Right lobe of liver (tissue), 6 donors: ENCODE results near the gene SMS. TPM values are rescaled to one million over a fixed set of nuclear protein-coding genes. Genes with fewer than 3 reads are reported as not detected.

ENCODE experiments used
- ATAC-seq, 4 donors: fragments of 200-7000 bp; cut with Tn5 transposase; one replicate each; pipeline ENCODE4 v1.9.1; 2020; ENCODE audit warnings: mild to moderate bottlenecking in 4 of 4, moderate library complexity in 4 of 4
- DNase-seq, 3 donors: peaks; one replicate each; pipeline ENCODE4 v3.0.0-alpha.2; 2020
- H3K27ac ChIP-seq, 3 donors: fragments of 200-600 bp; one replicate each; pipeline ENCODE4 v1.8.0; 2022
- H3K27me3 ChIP-seq, 2 donors: fragments of 200-600 bp; one replicate each; pipeline ENCODE4 v1.8.0; 2022
- H3K36me3 ChIP-seq, 4 donors: fragments of 200-600 bp; sonication (generic) in 1 of 4; one replicate each; pipeline versions ENCODE4 v1.5.1 to v1.8.0; 2017 to 2022; ENCODE audit warnings: control low read depth in 1 of 4
- H3K4me1 ChIP-seq, 4 donors: fragments of 200-600 bp; sonication (generic) in 1 of 4; one replicate each; pipeline versions ENCODE4 v1.5.1 to v1.8.0; 2017 to 2022; ENCODE audit warnings: control low read depth in 1 of 4
- H3K4me3 ChIP-seq, 3 donors: fragments of 200-600 bp; one replicate each; pipeline ENCODE4 v1.8.0; 2022
- H3K9me3 ChIP-seq, 4 donors: fragments of 200-600 bp; sonication (generic) in 1 of 4; one replicate each; pipeline versions ENCODE4 v1.5.1 to v1.8.0; 2017 to 2022; ENCODE audit warnings: control low read depth in 1 of 4
- CTCF ChIP-seq, 4 donors: fragments of 200-600 bp in 3 of 4; fragments of 450-650 bp in 1 of 4; IDR thresholded peaks; one replicate each; pipeline versions ENCODE4 v1.5.1 to v1.8.0; 2016 to 2022; ENCODE audit warnings: antibody characterized with exemption in 4 of 4, mild to moderate bottlenecking in 2 of 4
- POLR2A ChIP-seq: fragments of 450-650 bp; IDR thresholded peaks from one replicate; pipeline ENCODE4 v1.6.1; 2017; ENCODE audit warnings: antibody characterized with exemption, mild to moderate bottlenecking
- WGBS: methylation state at CpG from one replicate; pipeline ENCODE4 v1.1.6; 2018; ENCODE audit warnings: low coverage, low lambda C conversion rate; ENCODE audit not compliant: insufficient coverage; ENCODE audit errors: missing lambda C conversion rate; 5-methylcytosine and 5-hydroxymethylcytosine counted together
- intact Hi-C, 2 donors: fragments of 100-400 bp; cut with DNase I; formaldehyde crosslinking; loops; one replicate each; pipeline versions ENCODE4 v1.11.2 to v1.14.1; 2022
- total RNA-seq, 6 experiments: library from RNA; depleted of rRNA in 2 of 6; stranded (reverse); fragments of >200 nt in 2 of 6; fragmentation: NEBNext Ultra II Directional in 3 of 6; extraction: Animal tissue kit (Norgen Biotek cat#: 25700) in 3 of 6; gene quantifications; one replicate each; pipeline versions ENCODE4 v1.1.0 to v1.2.4, GENCODE V29; 2016 to 2023
- donor health status: DM: no; HTN: yes; CAD: no.
- donor health status: DM: no; HTN: no; CAD: no.
- donor health status: DM: no; HTN: no; CAD: no.
- donor health status: DM: no; HTN: yes; CAD: no.
- donor health status: DM: no; HTN: yes; CAD: no.

Gene SMS
- total RNA-seq, 6 experiments from 2014 or later = 14.6 to 27.1 (median 21.9) TPM

DNA sequence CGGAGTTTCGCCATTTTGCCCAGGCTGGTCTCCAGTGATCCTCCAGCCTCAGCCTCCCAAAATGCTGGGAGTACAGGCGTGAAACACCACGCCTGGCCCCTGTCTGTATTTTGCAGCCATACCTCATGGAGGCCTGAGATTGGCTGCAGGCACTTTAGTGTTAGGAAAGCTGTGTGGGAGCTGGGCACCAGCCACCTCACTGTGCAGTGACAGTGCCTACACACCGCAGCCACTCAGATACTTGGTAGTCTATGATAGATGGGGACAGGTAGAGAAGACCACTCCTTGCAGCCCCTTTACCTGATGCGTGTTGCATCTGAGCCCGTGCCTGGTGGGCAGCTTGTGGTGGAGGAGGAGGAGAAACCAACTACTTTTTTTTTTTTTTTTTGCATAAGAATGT, 16.3 kb downstream of the SMS start:
- H3K4me3 ChIP-seq = no peak overlapping the region
- H3K36me3 ChIP-seq = no peaks in the 10 kb centered on the region
- no peaks in the 10 kb centered on the region for H3K4me1 ChIP-seq
- intact Hi-C loops = no loop called here
- ATAC-seq (no peak), DNase-seq (no peak)
- no peaks in the 10 kb centered on the region for H3K9me3 ChIP-seq
- TF ChIP-seq CTCF (IDR thresholded peaks at IDR 0.05) = no peak
- no peak for TF ChIP-seq POLR2A
- 67% methylated on average over 3 of the region's 7 CpGs for WGBS
- no peak overlapping the region for H3K27ac ChIP-seq
- H3K27me3 ChIP-seq = no peaks in the 10 kb centered on the region

DNA sequence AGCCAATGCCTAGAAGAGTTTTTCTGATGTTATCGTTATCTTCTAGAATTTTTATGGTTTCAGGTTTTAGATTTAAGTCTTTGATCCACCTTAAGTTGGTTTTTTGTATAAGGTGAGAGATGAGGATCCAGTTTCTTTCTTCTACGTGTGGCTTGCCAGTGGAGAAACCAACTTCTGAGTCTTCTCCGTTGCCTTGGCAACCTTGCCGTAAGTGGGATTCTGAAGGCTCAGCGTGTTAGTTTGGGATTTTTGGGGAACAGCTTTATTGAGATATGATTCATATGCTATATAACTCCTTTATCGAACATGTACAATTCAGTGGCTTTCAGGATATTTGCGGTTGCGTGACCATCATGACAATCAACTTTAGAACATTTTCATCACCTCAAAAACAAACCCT, 17.7 kb downstream of the SMS start:
- DNase-seq (no peak), ATAC-seq (no peak)
- Histone ChIP-seq H3K36me3 (no peaks in the 10 kb centered on the region), H3K27ac (no peak overlapping the region), H3K27me3 (no peaks in the 10 kb centered on the region), H3K4me1 (no peaks in the 10 kb centered on the region), H3K9me3 (no peaks in the 10 kb centered on the region), H3K4me3 (no peak overlapping the region)
- 79% methylated on average over 8 of the region's 8 CpGs for WGBS
- intact Hi-C loops = no loop called here
- TF ChIP-seq CTCF (IDR thresholded peaks at IDR 0.05) (no peak), POLR2A (no peak)

- 64% methylated on average over 4 of the region's 4 CpGs for WGBS
- Histone ChIP-seq H3K36me3 (no peaks in the 10 kb centered on the region), H3K27me3 (no peaks in the 10 kb centered on the region), H3K9me3 (no peaks in the 10 kb centered on the region), H3K4me1 (no peaks in the 10 kb centered on the region), H3K27ac (no peak overlapping the region), H3K4me3 (no peak overlapping the region)
- no peak for DNase-seq
- no peak for ATAC-seq
- TF ChIP-seq POLR2A (no peak), CTCF (IDR thresholded peaks at IDR 0.05) (no peak)
- intact Hi-C loops = no loop called here
Observed at GRCh38 chrX:21958916-21959315, 18.4 kb downstream of the SMS start.

- no peak for DNase-seq
- Histone ChIP-seq H3K27ac (no peak overlapping the region), H3K4me1 (peaks cover 0 to 5% (median 0%) of the 10 kb centered on the region in 4 donors), H3K9me3 (no peaks in the 10 kb centered on the region), H3K36me3 (no peaks in the 10 kb centered on the region), H3K4me3 (no peak overlapping the region), H3K27me3 (no peaks in the 10 kb centered on the region)
- intact Hi-C loops = no loop called here
- TF ChIP-seq POLR2A = no peak
- no peak for TF ChIP-seq CTCF (IDR thresholded peaks at IDR 0.05)
- ATAC-seq = no peak
- 77% methylated on average over 3 of the region's 12 CpGs for WGBS
Observed at GRCh38 chrX:21959362-21960051, 19.0 kb downstream of the SMS start.
